ENCODE results near the gene MYL5.
"Not testable (repeated sequence)": the region's sequence is repeated elsewhere in the genome, so short reads cannot be mapped to it uniquely, and the experiment has no call there.

The MYL5 gene

GRCh38 chr4:666822-667544, 7.4 kb upstream of the MYL5 start:
- no peak overlapping the region for H3K4me3 ChIP-seq (replicated peaks; ENCODE audit: insufficient read depth, low read length)
- DNase-seq (ENCODE audit: low read depth in 1 of 2, low spot score in 1 of 2): no peak
- TF ChIP-seq, protein P1, sequence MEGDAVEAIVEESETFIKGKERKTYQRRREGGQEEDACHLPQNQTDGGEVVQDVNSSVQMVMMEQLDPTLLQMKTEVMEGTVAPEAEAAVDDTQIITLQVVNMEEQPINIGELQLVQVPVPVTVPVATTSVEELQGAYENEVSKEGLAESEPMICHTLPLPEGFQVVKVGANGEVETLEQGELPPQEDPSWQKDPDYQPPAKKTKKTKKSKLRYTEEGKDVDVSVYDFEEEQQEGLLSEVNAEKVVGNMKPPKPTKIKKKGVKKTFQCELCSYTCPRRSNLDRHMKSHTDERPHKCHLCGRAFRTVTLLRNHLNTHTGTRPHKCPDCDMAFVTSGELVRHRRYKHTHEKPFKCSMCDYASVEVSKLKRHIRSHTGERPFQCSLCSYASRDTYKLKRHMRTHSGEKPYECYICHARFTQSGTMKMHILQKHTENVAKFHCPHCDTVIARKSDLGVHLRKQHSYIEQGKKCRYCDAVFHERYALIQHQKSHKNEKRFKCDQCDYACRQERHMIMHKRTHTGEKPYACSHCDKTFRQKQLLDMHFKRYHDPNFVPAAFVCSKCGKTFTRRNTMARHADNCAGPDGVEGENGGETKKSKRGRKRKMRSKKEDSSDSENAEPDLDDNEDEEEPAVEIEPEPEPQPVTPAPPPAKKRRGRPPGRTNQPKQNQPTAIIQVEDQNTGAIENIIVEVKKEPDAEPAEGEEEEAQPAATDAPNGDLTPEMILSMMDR (IDR thresholded peaks at IDR 0.05; ENCODE audit: insufficient read depth, low read length): no peak
- TF ChIP-seq POLR2AphosphoS5 (IDR thresholded peaks at IDR 0.05; ENCODE audit: low read depth) (no peak), GABPA (IDR thresholded peaks at IDR 0.05; ENCODE audit: low read depth) (no peak), SPI1 (IDR thresholded peaks at IDR 0.05; ENCODE audit: borderline replicate concordance, low read depth) (no peak)
- TF ChIP-seq, protein P2, sequence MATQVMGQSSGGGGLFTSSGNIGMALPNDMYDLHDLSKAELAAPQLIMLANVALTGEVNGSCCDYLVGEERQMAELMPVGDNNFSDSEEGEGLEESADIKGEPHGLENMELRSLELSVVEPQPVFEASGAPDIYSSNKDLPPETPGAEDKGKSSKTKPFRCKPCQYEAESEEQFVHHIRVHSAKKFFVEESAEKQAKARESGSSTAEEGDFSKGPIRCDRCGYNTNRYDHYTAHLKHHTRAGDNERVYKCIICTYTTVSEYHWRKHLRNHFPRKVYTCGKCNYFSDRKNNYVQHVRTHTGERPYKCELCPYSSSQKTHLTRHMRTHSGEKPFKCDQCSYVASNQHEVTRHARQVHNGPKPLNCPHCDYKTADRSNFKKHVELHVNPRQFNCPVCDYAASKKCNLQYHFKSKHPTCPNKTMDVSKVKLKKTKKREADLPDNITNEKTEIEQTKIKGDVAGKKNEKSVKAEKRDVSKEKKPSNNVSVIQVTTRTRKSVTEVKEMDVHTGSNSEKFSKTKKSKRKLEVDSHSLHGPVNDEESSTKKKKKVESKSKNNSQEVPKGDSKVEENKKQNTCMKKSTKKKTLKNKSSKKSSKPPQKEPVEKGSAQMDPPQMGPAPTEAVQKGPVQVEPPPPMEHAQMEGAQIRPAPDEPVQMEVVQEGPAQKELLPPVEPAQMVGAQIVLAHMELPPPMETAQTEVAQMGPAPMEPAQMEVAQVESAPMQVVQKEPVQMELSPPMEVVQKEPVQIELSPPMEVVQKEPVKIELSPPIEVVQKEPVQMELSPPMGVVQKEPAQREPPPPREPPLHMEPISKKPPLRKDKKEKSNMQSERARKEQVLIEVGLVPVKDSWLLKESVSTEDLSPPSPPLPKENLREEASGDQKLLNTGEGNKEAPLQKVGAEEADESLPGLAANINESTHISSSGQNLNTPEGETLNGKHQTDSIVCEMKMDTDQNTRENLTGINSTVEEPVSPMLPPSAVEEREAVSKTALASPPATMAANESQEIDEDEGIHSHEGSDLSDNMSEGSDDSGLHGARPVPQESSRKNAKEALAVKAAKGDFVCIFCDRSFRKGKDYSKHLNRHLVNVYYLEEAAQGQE (IDR thresholded peaks at IDR 0.05; ENCODE audit: insufficient replicate concordance, low read depth): no peak
- no peak overlapping the region for H3K27ac ChIP-seq (replicated peaks)
- H3K27me3 ChIP-seq (ENCODE audit: insufficient read depth, poor library complexity, severe bottlenecking): peaks cover 10% of the 10 kb centered on the region

GRCh38 chr4:667545-667925, 6.8 kb upstream of the MYL5 start:
- TF ChIP-seq, protein P2 (IDR thresholded peaks at IDR 0.05; ENCODE audit: insufficient replicate concordance, low read depth): no peak
- TF ChIP-seq SPI1 (IDR thresholded peaks at IDR 0.05; ENCODE audit: borderline replicate concordance, low read depth) (no peak), POLR2AphosphoS5 (IDR thresholded peaks at IDR 0.05; ENCODE audit: low read depth) (no peak), GABPA (IDR thresholded peaks at IDR 0.05; ENCODE audit: low read depth) (no peak)
- TF ChIP-seq, protein P1 (IDR thresholded peaks at IDR 0.05; ENCODE audit: insufficient read depth, low read length): no peak
- no peak overlapping the region for H3K4me3 ChIP-seq (replicated peaks; ENCODE audit: insufficient read depth, low read length)
- no peak for DNase-seq (ENCODE audit: low read depth in 1 of 2, low spot score in 1 of 2)
- no peak overlapping the region for H3K27ac ChIP-seq (replicated peaks)
- peaks cover 10% of the 10 kb centered on the region for H3K27me3 ChIP-seq (ENCODE audit: insufficient read depth, poor library complexity, severe bottlenecking)

DNA sequence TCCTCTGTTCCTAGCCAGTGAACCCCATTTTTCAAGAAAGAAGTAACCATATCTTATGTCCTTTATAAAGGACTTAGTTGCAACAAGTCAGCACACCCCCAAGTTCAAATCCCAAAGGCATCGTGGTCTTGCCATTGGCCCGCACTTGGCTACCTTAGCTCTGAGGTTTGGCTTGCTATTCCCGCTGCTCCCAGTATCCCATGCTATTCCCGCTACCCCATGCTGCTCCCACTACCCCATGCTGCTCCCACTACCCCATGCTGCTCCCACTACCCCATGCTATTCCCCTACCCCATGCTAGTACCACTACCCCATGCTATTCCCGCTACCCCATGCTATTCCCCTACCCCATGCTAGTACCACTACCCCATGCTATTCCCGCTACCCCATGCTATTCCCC, 6.1 kb upstream of the MYL5 start:
- not testable (repeated sequence) for DNase-seq (ENCODE audit: low read depth in 1 of 2, low spot score in 1 of 2); H3K4me3 ChIP-seq (replicated peaks; ENCODE audit: insufficient read depth, low read length); H3K27me3 ChIP-seq (ENCODE audit: insufficient read depth, poor library complexity, severe bottlenecking); H3K27ac ChIP-seq (replicated peaks)

DNA sequence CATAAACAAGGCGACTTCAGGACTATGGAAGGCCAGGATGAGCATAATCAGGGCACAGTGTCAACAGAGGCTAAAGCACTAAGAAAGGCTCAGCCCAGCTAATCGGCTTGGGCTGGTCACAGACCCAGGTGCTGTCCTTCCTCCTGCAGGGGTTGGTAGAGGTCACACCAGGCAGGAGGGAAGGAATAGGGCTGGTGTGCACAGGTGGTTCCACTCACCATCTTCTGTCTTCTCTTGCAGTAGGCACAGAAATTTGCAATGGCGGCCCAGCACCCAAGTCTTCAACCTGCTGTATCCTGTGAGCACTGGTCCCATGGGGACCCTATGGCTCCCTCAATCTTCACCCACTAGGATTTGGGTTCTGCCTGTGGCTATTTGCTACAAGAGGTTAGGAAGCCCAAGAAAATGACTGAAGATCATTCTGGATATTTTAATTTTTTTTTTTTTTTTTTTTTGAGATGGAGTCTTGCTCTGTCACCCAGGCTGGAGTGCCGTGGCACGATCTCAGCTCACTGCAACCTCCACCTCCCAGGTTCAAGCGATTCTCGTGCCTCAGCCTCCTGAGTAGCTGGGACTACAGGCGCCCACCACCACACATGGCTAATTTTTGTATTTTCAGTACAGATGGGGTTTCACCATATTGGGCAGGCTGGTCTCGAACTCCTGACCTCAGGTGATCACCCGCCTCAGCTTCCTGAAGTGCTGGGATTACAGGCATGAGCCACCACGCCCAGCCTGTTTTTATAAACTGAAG, 4.4 kb upstream of the MYL5 start:
- not testable (repeated sequence) for H3K27me3 ChIP-seq (ENCODE audit: insufficient read depth, poor library complexity, severe bottlenecking); H3K4me3 ChIP-seq (replicated peaks; ENCODE audit: insufficient read depth, low read length); H3K27ac ChIP-seq (replicated peaks); DNase-seq (ENCODE audit: low read depth in 1 of 2, low spot score in 1 of 2)

All from HL-60 (cell line).